Measurements from ENCODE around the gene P4HA2. TPM values are rescaled to one million over a fixed set of nuclear protein-coding genes. Genes with fewer than 3 reads are reported as not detected.

The P4HA2 gene
- total RNA-seq, 1 donor from 2014 or later, result 75.7 TPM

DNA sequence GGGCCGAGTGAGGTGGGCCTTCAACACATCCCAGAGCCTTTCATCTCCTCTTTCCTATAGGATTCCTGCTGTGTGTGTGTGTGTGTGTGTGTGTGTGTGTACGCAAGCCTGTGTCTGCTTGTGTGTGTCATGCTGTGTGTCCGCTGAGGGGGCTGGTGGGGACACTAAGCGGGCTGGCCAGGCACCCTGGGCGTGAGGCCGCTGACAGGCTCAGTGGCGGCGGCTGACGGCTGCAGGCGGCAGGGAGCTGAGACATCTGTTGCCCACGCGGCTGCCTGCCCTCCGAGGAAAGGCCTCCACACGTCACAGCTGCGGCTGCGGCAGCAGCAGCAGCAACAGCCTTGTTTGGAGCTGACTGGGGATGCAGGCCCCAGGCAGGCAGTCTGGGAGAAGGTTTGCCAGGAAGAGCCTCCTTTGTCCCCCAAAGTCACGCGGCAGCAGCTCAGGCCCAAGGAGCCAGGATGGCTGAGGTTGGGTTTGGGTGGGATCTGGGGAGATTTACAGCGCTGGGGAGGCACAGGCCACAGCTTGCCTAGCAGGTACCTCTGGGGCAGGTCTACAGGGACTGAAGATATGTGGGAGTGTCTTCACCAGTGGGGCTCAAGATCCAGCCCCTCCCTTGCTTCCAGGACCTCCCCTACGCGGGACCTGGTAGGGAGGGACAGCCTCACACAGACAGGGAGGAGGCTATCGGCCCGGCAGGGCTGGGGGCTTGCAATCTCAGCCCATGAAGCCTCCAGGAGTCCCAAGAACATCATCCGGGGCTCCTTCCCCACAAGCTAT, 31.6 kb upstream of the P4HA2 start:
- peaks cover 9% of the 10 kb centered on the region for H3K27me3 ChIP-seq (ENCODE audit: low read depth)
- H3K9me3 ChIP-seq, result no peaks in the 10 kb centered on the region
- H3K27ac ChIP-seq, result peak overlapping the region; percentile 64
- no peak for TF ChIP-seq CTCF (IDR thresholded peaks at IDR 0.05)
- ATAC-seq (peak; percentile 42 to 51), DNase-seq (no peak)
- intact Hi-C loops (cut with DNase I), result no loop called here
- H3K36me3 ChIP-seq, result no peaks in the 10 kb centered on the region
- peaks cover 43% of the 10 kb centered on the region for H3K4me1 ChIP-seq
- H3K4me3 ChIP-seq, result peak overlapping the region; percentile 54

- H3K4me1 ChIP-seq, result peaks cover 36% of the 10 kb centered on the region
- peaks cover 9% of the 10 kb centered on the region for H3K27me3 ChIP-seq (ENCODE audit: low read depth)
- no peaks in the 10 kb centered on the region for H3K9me3 ChIP-seq
- peak overlapping the region; percentile 63 for H3K27ac ChIP-seq
- DNase-seq (no peak), ATAC-seq (peak; percentile 30 to 39)
- TF ChIP-seq CTCF (IDR thresholded peaks at IDR 0.05), result no peak
- no peaks in the 10 kb centered on the region for H3K36me3 ChIP-seq
- H3K4me3 ChIP-seq, result peak overlapping the region; percentile 54
- intact Hi-C loops (cut with DNase I), result no loop called here
Measured at GRCh38 chr5:132258102-132259068, 30.7 kb upstream of the P4HA2 start.

GRCh38 chr5:132257131-132258101, 29.8 kb upstream of the P4HA2 start, which contains the start of gene PDLIM4:
TSS of gene PDLIM4 (plus strand) at chr5:132257696. CDS start at chr5:132257735, 39 bp downstream.
- Histone ChIP-seq H3K9me3 (no peaks in the 10 kb centered on the region), H3K27me3 (ENCODE audit: low read depth) (peaks cover 9% of the 10 kb centered on the region), H3K4me1 (peaks cover 33% of the 10 kb centered on the region), H3K36me3 (no peaks in the 10 kb centered on the region), H3K4me3 (peak within 1 kb of the TSS; percentile 54), H3K27ac (peak within 1 kb of the TSS; percentile 63)
- no peak for TF ChIP-seq CTCF (IDR thresholded peaks at IDR 0.05)
- intact Hi-C loops (cut with DNase I), result no loop called here
- no peak for DNase-seq
- ATAC-seq, result peak; percentile 36 to 46

GRCh38 chr5:132256783-132257130, 29.1 kb upstream of the P4HA2 start:
- no peak for TF ChIP-seq CTCF (IDR thresholded peaks at IDR 0.05)
- ATAC-seq, result no peak
- no peaks in the 10 kb centered on the region for H3K9me3 ChIP-seq
- intact Hi-C loops (cut with DNase I), result no loop called here
- peaks cover 33% of the 10 kb centered on the region for H3K4me1 ChIP-seq
- H3K36me3 ChIP-seq, result no peaks in the 10 kb centered on the region
- no peak for DNase-seq
- no peak overlapping the region for H3K27ac ChIP-seq
- peak overlapping the region; percentile 54 for H3K4me3 ChIP-seq
- peaks cover 9% of the 10 kb centered on the region for H3K27me3 ChIP-seq (ENCODE audit: low read depth)

Measured in lower lobe of right lung (tissue), 2 donors.